HEK293 (cell line): ENCODE data around the gene ZNF385D.

ENCODE experiments used
- CTCF ChIA-PET: fragments of 350-600 bp; formaldehyde crosslinking; extraction: SDS; loops from one replicate; lab custom pipeline; 2021; ENCODE audit warnings: antibody characterized with exemption; lab: Yijun Ruan, JAX
- POLR2A ChIA-PET: fragments of 300-600 bp; formaldehyde crosslinking; extraction: SDS; loops from one replicate; lab custom pipeline; 2020; ENCODE audit warnings: antibody characterized with exemption, inconsistent platforms; lab: Yijun Ruan, JAX
- H3K27ac ChIP-seq: fragments of 200-500 bp; sonication (Bioruptor generic); 2 replicates; pipeline ENCODE4 v1.5.1; 2014; ENCODE audit warnings: low read depth, low read length, control low read depth, inconsistent platforms; ENCODE audit errors: extremely low read depth
- H3K36me3 ChIP-seq, 2 experiments: fragments of 200-500 bp in 1 of 2; sonication (Bioruptor generic) in 1 of 2; 1 replicate in 1 of 2; 2 replicates in 1 of 2; pipeline ENCODE4 v1.5.1; 2014 to 2017; ENCODE audit warnings: inconsistent platforms in 2 of 2, low read length in 2 of 2; ENCODE audit not compliant: control insufficient read depth in 2 of 2, insufficient read depth in 1 of 2
- H3K4me1 ChIP-seq: fragments of 200-500 bp; sonication (Bioruptor generic); 2 replicates; pipeline ENCODE4 v1.5.1; 2014; ENCODE audit warnings: mild to moderate bottlenecking, low read length, inconsistent platforms; ENCODE audit not compliant: control insufficient read depth, insufficient read depth
- H3K4me3 ChIP-seq: 2 replicates; pipeline ENCODE4 v1.5.1; 2011; ENCODE audit warnings: low read depth, mild to moderate bottlenecking, control low read depth, low read length, moderate library complexity
- H3K9me3 ChIP-seq: fragments of 200-500 bp; sonication (Bioruptor generic); 2 replicates; pipeline ENCODE4 v1.5.1; 2014; ENCODE audit warnings: low read depth, low read length, inconsistent platforms; ENCODE audit not compliant: control insufficient read depth, insufficient read depth
- BCL11B ChIP-seq: fragments of 450-650 bp; formaldehyde crosslinking; IDR thresholded peaks from 2 replicates; pipeline ENCODE4 v1.5.1; 2016; ENCODE audit warnings: low read depth, missing biosample characterization, missing genetic modification characterization
- KLF16 ChIP-seq: fragments of 450-650 bp; formaldehyde crosslinking; IDR thresholded peaks from 2 replicates; pipeline ENCODE4 v1.5.1; 2017; ENCODE audit warnings: missing biosample characterization, missing genetic modification characterization
- TCF7L2 ChIP-seq: IDR thresholded peaks from 2 replicates; pipeline ENCODE4 v1.6.1; 2011; ENCODE audit warnings: low read depth, mild to moderate bottlenecking, inconsistent platforms, low read length, moderate library complexity, borderline replicate concordance
- TRIM28 ChIP-seq: IDR thresholded peaks from 2 replicates; pipeline ENCODE4 v1.6.1; 2011; ENCODE audit warnings: low read length, control low read depth, borderline replicate concordance
- YY1 ChIP-seq: fragments of 450-650 bp; formaldehyde crosslinking; IDR thresholded peaks from 2 replicates; pipeline ENCODE4 v1.5.1; 2018; ENCODE audit warnings: missing biosample characterization, missing genetic modification characterization
- ZBTB44 ChIP-seq: fragments of 450-650 bp; IDR thresholded peaks from 2 replicates; pipeline ENCODE4 v1.5.1; 2018; ENCODE audit warnings: missing biosample characterization, mild to moderate bottlenecking, missing genetic modification characterization
- ZFP37 ChIP-seq: fragments of 450-650 bp; formaldehyde crosslinking; IDR thresholded peaks from 2 replicates; pipeline ENCODE4 v1.5.1; 2016; ENCODE audit warnings: missing biosample characterization, missing genetic modification characterization
- ZNF223 ChIP-seq: fragments of 450-650 bp; formaldehyde crosslinking; IDR thresholded peaks from 2 replicates; pipeline ENCODE4 v1.5.1; 2016; ENCODE audit warnings: missing biosample characterization, missing genetic modification characterization
- ZNF266 ChIP-seq: fragments of 450-650 bp; formaldehyde crosslinking; IDR thresholded peaks from 2 replicates; pipeline ENCODE4 v1.5.1; 2016; ENCODE audit warnings: missing biosample characterization, missing genetic modification characterization, low read depth
- ZNF280D ChIP-seq: fragments of 450-650 bp; formaldehyde crosslinking; IDR thresholded peaks from 2 replicates; pipeline ENCODE4 v1.5.1; 2016; ENCODE audit warnings: missing biosample characterization, missing genetic modification characterization
- ZNF366 ChIP-seq: fragments of 450-650 bp; formaldehyde crosslinking; conservative IDR thresholded peaks from 2 replicates; pipeline ENCODE4 v1.5.1; 2016; ENCODE audit warnings: missing biosample characterization, missing genetic modification characterization
- ZNF398 ChIP-seq: fragments of 450-650 bp; formaldehyde crosslinking; IDR thresholded peaks from 2 replicates; pipeline ENCODE4 v1.5.1; 2017; ENCODE audit warnings: missing biosample characterization, missing genetic modification characterization
- ZXDB ChIP-seq: fragments of 450-650 bp; formaldehyde crosslinking; IDR thresholded peaks from 2 replicates; pipeline ENCODE4 v1.5.1; 2016; ENCODE audit warnings: missing biosample characterization, missing genetic modification characterization

The ZNF385D gene

GRCh38 chr3:21372316-21372715 is 378.7 kb downstream of the ZNF385D start:
- ChIA-PET CTCF (interaction anchor here (0.7 kb wide), 1 partner anchor 202 kb away, joined by 4 read pairs; no protein-coding TSS in a partner anchor), POLR2A (no interaction called here)
- TF ChIP-seq TRIM28 (no peak), ZBTB44 (no peak), TCF7L2 (no peak), ZNF366 (tag by site-specific recombination) (no peak), ZNF266 (tag by site-specific recombination) (no peak), KLF16 (no peak), ZXDB (no peak), ZFP37 (tag by site-specific recombination) (no peak), YY1 (tag by site-specific recombination) (no peak), BCL11B (tag by site-specific recombination) (no peak), ZNF398 (tag by site-specific recombination) (no peak), ZNF280D (tag by site-specific recombination) (no peak), ZNF223 (tag by site-specific recombination) (no peak)
- no peaks in the 10 kb centered on the region for H3K4me1 ChIP-seq
- H3K9me3 ChIP-seq: no peaks in the 10 kb centered on the region
- H3K4me3 ChIP-seq: no peak overlapping the region
- no peaks in the 10 kb centered on the region for H3K36me3 ChIP-seq
- H3K27ac ChIP-seq: no peak overlapping the region
